NCI-H526 (cell line): ENCODE results near the gene LAMA1.
A peak's percentile ranks its signal among the peaks of the same experiment; 100 is the strongest.
"Not testable (repeated sequence)": the region's sequence is repeated elsewhere in the genome, so short reads cannot be mapped to it uniquely, and the experiment has no call there.

ENCODE experiments used
- DNase-seq, 2 experiments: peaks; one replicate each; lab custom pipeline; 2025; lab: John Stamatoyannopoulos, UW

LAMA1 gene

GRCh38 chr18:6949800-6950586 lies 167.6 kb downstream of the LAMA1 start:
- no peak for DNase-seq

- no peak for DNase-seq
Measured at GRCh38 chr18:6948281-6949055, 169.1 kb downstream of the LAMA1 start.

- DNase-seq = no peak
Measured at GRCh38 chr18:6947338-6948030, 170.1 kb downstream of the LAMA1 start.

- DNase-seq = no peak
Measured at GRCh38 chr18:6943143-6943542, 174.5 kb downstream of the LAMA1 start.

GRCh38 chr18:6942742-6943141 lies 174.9 kb downstream of the LAMA1 start:
- DNase-seq = no peak

GRCh38 chr18:6941996-6942395 lies 175.6 kb downstream of the LAMA1 start:
- no peak for DNase-seq

GRCh38 chr18:6940451-6940850 lies 177.1 kb downstream of the LAMA1 start:
- DNase-seq = no peak

GRCh38 chr18:6939972-6940371 lies 177.6 kb downstream of the LAMA1 start:
- DNase-seq = no peak

- not testable (repeated sequence) for DNase-seq
Measured at GRCh38 chr18:6938403-6938802, 179.2 kb downstream of the LAMA1 start.

GRCh38 chr18:6938003-6938402 lies 179.6 kb downstream of the LAMA1 start:
- DNase-seq = no peak

GRCh38 chr18:6934859-6935258 lies 182.7 kb downstream of the LAMA1 start:
- no peak for DNase-seq

GRCh38 chr18:6929370-6930102 lies 188.1 kb downstream of the LAMA1 start:
- DNase-seq = no peak

GRCh38 chr18:6928359-6928758 lies 189.2 kb downstream of the LAMA1 start:
- DNase-seq = no peak

GRCh38 chr18:6927153-6927552 lies 190.4 kb downstream of the LAMA1 start:
- DNase-seq = no peak

- DNase-seq = no peak
Measured at GRCh38 chr18:6923220-6923619, 194.4 kb downstream of the LAMA1 start.

GRCh38 chr18:6921571-6921970 lies 196.0 kb downstream of the LAMA1 start:
- no peak for DNase-seq

GRCh38 chr18:6920099-6920955 lies 197.3 kb downstream of the LAMA1 start:
- peak; percentile 26 to 70 for DNase-seq

- no peak for DNase-seq
Measured at GRCh38 chr18:6917072-6917471, 200.5 kb downstream of the LAMA1 start.

GRCh38 chr18:6901286-6901926 lies 216.2 kb downstream of the LAMA1 start:
- no peak for DNase-seq

GRCh38 chr18:6891788-6892187 lies 225.8 kb downstream of the LAMA1 start:
- no peak for DNase-seq
